Neural progenitor cell (in vitro differentiated cells): ENCODE measurements around the gene SLC44A1. TPM values are rescaled to one million over a fixed set of nuclear protein-coding genes. Genes with fewer than 3 reads are reported as not detected.

Experiments
- DNase-seq: peaks from one replicate; pipeline ENCODE4 v3.0.0-alpha.2; 2016; ENCODE audit warnings: low spot score
- H2AFZ ChIP-seq: fragments of 200-600 bp; sonication (generic); replicated peaks from 2 replicates; pipeline ENCODE4 v1.6.1; 2016; ENCODE audit warnings: antibody characterized with exemption
- H3F3A ChIP-seq: fragments of 200-600 bp; sonication (generic); 2 replicates; pipeline ENCODE4 v1.6.1; 2016; ENCODE audit warnings: antibody characterized with exemption, low read depth
- H3K27ac ChIP-seq: fragments of 200-600 bp; sonication (generic); 2 replicates; pipeline ENCODE4 v1.5.1; 2016; ENCODE audit warnings: mild to moderate bottlenecking
- H3K27me3 ChIP-seq: fragments of 200-600 bp; sonication (generic); 2 replicates; pipeline ENCODE4 v1.6.1; 2016; ENCODE audit warnings: mild to moderate bottlenecking, moderate library complexity
- H3K36me3 ChIP-seq: fragments of 200-600 bp; sonication (generic); 2 replicates; pipeline ENCODE4 v1.5.1; 2016
- H3K4me1 ChIP-seq: fragments of 200-600 bp; sonication (generic); 2 replicates; pipeline ENCODE4 v1.6.1; 2016; ENCODE audit warnings: mixed run types
- H3K4me2 ChIP-seq: fragments of 200-600 bp; sonication (generic); 2 replicates; pipeline ENCODE4 v1.6.1; 2016
- H3K4me3 ChIP-seq: fragments of 200-600 bp; sonication (generic); 2 replicates; pipeline ENCODE4 v1.5.1; 2016
- H3K79me2 ChIP-seq: fragments of 200-600 bp; sonication (generic); 2 replicates; pipeline ENCODE4 v1.6.1; 2016; ENCODE audit warnings: low read depth
- H3K9ac ChIP-seq: fragments of 200-600 bp; sonication (generic); 2 replicates; pipeline ENCODE4 v1.6.1; 2016
- H3K9me3 ChIP-seq: fragments of 200-600 bp; sonication (generic); 2 replicates; pipeline ENCODE4 v1.5.1; 2016; ENCODE audit warnings: low read depth
- H4K20me1 ChIP-seq: fragments of 200-600 bp; sonication (generic); 2 replicates; pipeline ENCODE4 v1.6.1; 2016; ENCODE audit warnings: low read depth
- H3K27ac Mint-ChIP-seq: 3 replicates; pipeline ENCODE4 v1.8.0; 2021; ENCODE audit warnings: mixed read lengths
- H3K27me3 Mint-ChIP-seq: 2 replicates; pipeline ENCODE4 v1.8.0; 2022; ENCODE audit warnings: low read depth, mild to moderate bottlenecking, inconsistent platforms, moderate library complexity, mixed read lengths; ENCODE audit not compliant: insufficient read depth
- H3K36me3 Mint-ChIP-seq: 3 replicates; pipeline ENCODE4 v1.8.0; 2021; ENCODE audit warnings: mixed read lengths
- H3K4me1 Mint-ChIP-seq: 3 replicates; pipeline ENCODE4 v1.8.0; 2021; ENCODE audit warnings: mixed read lengths
- H3K4me3 Mint-ChIP-seq: 3 replicates; pipeline ENCODE4 v1.8.0; 2021; ENCODE audit warnings: mild to moderate bottlenecking, moderate library complexity, mixed read lengths
- H3K9me3 Mint-ChIP-seq: 3 replicates; pipeline ENCODE4 v1.8.0; 2020; ENCODE audit warnings: mixed read lengths
- EZH2 ChIP-seq: fragments of 200-600 bp; sonication (generic); IDR thresholded peaks from 2 replicates; pipeline ENCODE4 v1.6.1; 2017; ENCODE audit warnings: antibody characterized with exemption, mild to moderate bottlenecking, moderate library complexity
- EZH2phosphoT487 ChIP-seq: fragments of 200-600 bp; sonication (generic); IDR thresholded peaks from 2 replicates; pipeline ENCODE4 v1.6.1; 2017; ENCODE audit warnings: antibody characterized with exemption
- total RNA-seq: library from RNA; depleted of rRNA; stranded (reverse); fragments of >200 nt; gene quantifications from 2 replicates; pipeline ENCODE4 v1.2.3, GENCODE V29; 2015; ENCODE audit warnings: low replicate concordance
- TF ChIP-seq, protein P1 (sequence below): fragments of 200-600 bp; sonication (generic); IDR thresholded peaks from 2 replicates; pipeline ENCODE4 v1.5.1; 2017; ENCODE audit warnings: antibody characterized with exemption, mild to moderate bottlenecking

Gene SLC44A1
- total RNA-seq, 1 donor from 2014 or later, result 41.4 TPM

DNA sequence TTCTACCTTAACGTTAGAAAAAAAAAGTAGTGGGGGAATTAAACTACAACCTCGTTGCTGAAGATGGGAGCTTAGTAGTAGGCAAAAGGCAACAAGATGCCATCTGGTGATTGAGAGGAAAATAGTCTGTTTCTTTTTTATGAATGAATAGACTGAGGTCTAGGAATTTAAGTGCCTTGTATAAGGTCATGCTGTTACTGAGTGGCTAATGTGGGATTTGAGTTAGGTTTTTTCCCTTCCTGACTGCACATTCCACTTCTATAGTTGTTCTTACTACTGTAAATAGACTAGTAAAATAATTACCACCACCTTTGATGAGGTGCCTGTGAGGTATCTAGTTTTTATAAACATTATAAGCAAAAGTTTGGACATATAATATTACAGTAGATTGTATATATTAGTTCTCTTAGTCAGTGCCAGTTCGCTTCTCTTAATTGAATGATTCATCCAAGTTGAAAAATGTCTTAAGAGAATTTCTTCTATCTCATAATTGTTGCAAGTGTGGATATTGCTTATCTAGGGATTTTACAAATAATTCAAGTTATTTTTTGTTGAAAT lies 222.5 kb downstream of the SLC44A1 start:
- H3K9me3 ChIP-seq, result no peaks in the 10 kb centered on the region
- H3K27me3 ChIP-seq, result no peaks in the 10 kb centered on the region
- no peaks in the 10 kb centered on the region for H3K4me1 ChIP-seq
- H3K79me2 ChIP-seq, result peaks cover 21% of the 10 kb centered on the region
- H2AFZ ChIP-seq, result no peak overlapping the region
- no peak overlapping the region for H3K4me3 ChIP-seq
- H3K9me3 Mint-ChIP-seq, result peaks cover 25% of the 10 kb centered on the region
- no peak for TF ChIP-seq EZH2
- TF ChIP-seq, protein P1, sequence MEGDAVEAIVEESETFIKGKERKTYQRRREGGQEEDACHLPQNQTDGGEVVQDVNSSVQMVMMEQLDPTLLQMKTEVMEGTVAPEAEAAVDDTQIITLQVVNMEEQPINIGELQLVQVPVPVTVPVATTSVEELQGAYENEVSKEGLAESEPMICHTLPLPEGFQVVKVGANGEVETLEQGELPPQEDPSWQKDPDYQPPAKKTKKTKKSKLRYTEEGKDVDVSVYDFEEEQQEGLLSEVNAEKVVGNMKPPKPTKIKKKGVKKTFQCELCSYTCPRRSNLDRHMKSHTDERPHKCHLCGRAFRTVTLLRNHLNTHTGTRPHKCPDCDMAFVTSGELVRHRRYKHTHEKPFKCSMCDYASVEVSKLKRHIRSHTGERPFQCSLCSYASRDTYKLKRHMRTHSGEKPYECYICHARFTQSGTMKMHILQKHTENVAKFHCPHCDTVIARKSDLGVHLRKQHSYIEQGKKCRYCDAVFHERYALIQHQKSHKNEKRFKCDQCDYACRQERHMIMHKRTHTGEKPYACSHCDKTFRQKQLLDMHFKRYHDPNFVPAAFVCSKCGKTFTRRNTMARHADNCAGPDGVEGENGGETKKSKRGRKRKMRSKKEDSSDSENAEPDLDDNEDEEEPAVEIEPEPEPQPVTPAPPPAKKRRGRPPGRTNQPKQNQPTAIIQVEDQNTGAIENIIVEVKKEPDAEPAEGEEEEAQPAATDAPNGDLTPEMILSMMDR, result no peak
- H3K4me1 Mint-ChIP-seq, result no peaks in the 10 kb centered on the region
- H3K9ac ChIP-seq, result no peak overlapping the region
- H3K4me3 Mint-ChIP-seq, result no peak overlapping the region
- no peak overlapping the region for H3K4me2 ChIP-seq
- H3K27ac Mint-ChIP-seq, result no peak overlapping the region
- H3F3A ChIP-seq, result no peaks in the 10 kb centered on the region
- peaks cover 33% of the 10 kb centered on the region for H3K36me3 ChIP-seq
- peaks cover 65% of the 10 kb centered on the region for H3K36me3 Mint-ChIP-seq
- peaks cover 16% of the 10 kb centered on the region for H4K20me1 ChIP-seq
- H3K27ac ChIP-seq, result no peak overlapping the region
- no peaks in the 10 kb centered on the region for H3K27me3 Mint-ChIP-seq
- no peak for DNase-seq

DNA sequence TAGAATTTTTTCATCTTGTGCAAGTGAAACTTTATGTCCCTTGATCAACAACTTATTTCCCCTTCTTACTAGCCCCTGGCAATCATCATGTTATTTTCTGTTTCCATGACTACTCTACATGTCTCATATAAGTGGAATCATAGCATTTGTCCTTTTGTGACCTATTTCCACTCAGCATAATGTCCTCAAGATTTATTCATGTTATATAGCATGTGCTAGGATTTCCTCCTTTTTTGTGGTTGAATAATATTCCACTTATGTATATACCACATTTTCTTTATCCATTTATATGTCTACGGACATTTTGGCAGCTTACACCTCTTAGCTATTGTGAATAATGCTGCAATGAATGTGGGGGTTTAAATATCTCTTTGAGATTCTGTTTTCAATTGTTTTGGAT lies 224.4 kb downstream of the SLC44A1 start:
- peaks cover 2% of the 10 kb centered on the region for H3K79me2 ChIP-seq
- peaks cover 36% of the 10 kb centered on the region for H3K36me3 ChIP-seq
- H2AFZ ChIP-seq, result no peak overlapping the region
- H3K27me3 ChIP-seq, result no peaks in the 10 kb centered on the region
- TF ChIP-seq, protein P1, result no peak
- TF ChIP-seq EZH2 (no peak), EZH2phosphoT487 (no peak)
- H3K27me3 Mint-ChIP-seq, result no peaks in the 10 kb centered on the region
- H3K27ac Mint-ChIP-seq, result no peak overlapping the region
- no peak overlapping the region for H3K27ac ChIP-seq
- H3K4me2 ChIP-seq, result no peak overlapping the region
- peaks cover 12% of the 10 kb centered on the region for H4K20me1 ChIP-seq
- H3K4me3 Mint-ChIP-seq, result no peak overlapping the region
- no peaks in the 10 kb centered on the region for H3K4me1 ChIP-seq
- H3K9me3 ChIP-seq, result no peaks in the 10 kb centered on the region
- peaks cover 65% of the 10 kb centered on the region for H3K36me3 Mint-ChIP-seq
- H3K4me1 Mint-ChIP-seq, result no peaks in the 10 kb centered on the region
- no peak for DNase-seq
- H3F3A ChIP-seq, result no peaks in the 10 kb centered on the region
- H3K9ac ChIP-seq, result no peak overlapping the region
- H3K4me3 ChIP-seq, result no peak overlapping the region
- peaks cover 25% of the 10 kb centered on the region for H3K9me3 Mint-ChIP-seq

DNA sequence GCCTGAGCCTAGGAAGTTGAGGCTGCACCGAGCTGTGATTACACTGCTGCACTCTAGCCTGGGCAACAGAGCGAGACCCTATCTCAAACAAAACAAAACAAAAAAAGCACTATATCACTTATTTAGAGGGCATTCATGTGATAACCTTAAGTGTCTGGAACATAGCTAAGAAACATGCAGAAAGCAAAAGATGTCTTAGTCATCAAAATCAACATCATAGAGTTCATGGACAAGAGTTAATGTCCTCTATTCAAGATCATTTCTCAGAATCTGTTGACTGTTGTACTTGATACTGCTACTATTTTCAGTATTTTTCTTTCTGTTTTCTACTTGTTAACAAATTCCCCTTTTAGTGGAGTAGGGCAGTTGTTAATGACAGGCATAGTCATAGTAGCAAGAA lies 228.8 kb downstream of the SLC44A1 start:
- no peak overlapping the region for H3K4me3 ChIP-seq
- peaks cover 13% of the 10 kb centered on the region for H3K36me3 ChIP-seq
- no peaks in the 10 kb centered on the region for H3K4me1 ChIP-seq
- no peaks in the 10 kb centered on the region for H3K27me3 Mint-ChIP-seq
- H2AFZ ChIP-seq, result no peak overlapping the region
- H3K27ac ChIP-seq, result no peak overlapping the region
- no peak overlapping the region for H3K9ac ChIP-seq
- no peak overlapping the region for H3K4me2 ChIP-seq
- H3K79me2 ChIP-seq, result peaks cover 10% of the 10 kb centered on the region
- H3K4me3 Mint-ChIP-seq, result no peak overlapping the region
- H3K36me3 Mint-ChIP-seq, result peaks cover 30% of the 10 kb centered on the region
- no peaks in the 10 kb centered on the region for H3K27me3 ChIP-seq
- TF ChIP-seq EZH2phosphoT487 (no peak), EZH2 (no peak)
- TF ChIP-seq, protein P1, result no peak
- H3K9me3 ChIP-seq, result no peaks in the 10 kb centered on the region
- peaks cover 10% of the 10 kb centered on the region for H3F3A ChIP-seq
- no peaks in the 10 kb centered on the region for H3K4me1 Mint-ChIP-seq
- peaks cover 20% of the 10 kb centered on the region for H4K20me1 ChIP-seq
- no peak overlapping the region for H3K27ac Mint-ChIP-seq
- no peak for DNase-seq
- H3K9me3 Mint-ChIP-seq, result peaks cover 12% of the 10 kb centered on the region
